Peyer's patch (tissue), 4 donors: ENCODE results near the gene SYPL2. TPM values are rescaled to one million over a fixed set of nuclear protein-coding genes. Genes with fewer than 3 reads are reported as not detected.
A peak's percentile ranks its signal among the peaks of the same experiment; 100 is the strongest.

ENCODE experiments used
- DNase-seq, 3 donors: peaks; one replicate each; pipeline ENCODE4 v3.0.0-alpha.2; 2017 to 2019
- H3K27ac ChIP-seq, 4 donors: fragments of 200-600 bp; sonication (generic); one replicate each; pipeline ENCODE4 v1.5.1; 2016 to 2019
- H3K27me3 ChIP-seq, 2 donors: fragments of 200-600 bp; sonication (generic); one replicate each; pipeline ENCODE4 v1.5.1; 2019
- H3K36me3 ChIP-seq, 3 donors: fragments of 200-600 bp; sonication (generic); one replicate each; pipeline ENCODE4 v1.5.1; 2016 to 2019
- H3K4me1 ChIP-seq, 4 donors: fragments of 200-600 bp; sonication (generic); one replicate each; pipeline ENCODE4 v1.5.1; 2016 to 2019
- H3K4me3 ChIP-seq, 4 donors: fragments of 200-600 bp; sonication (generic); 1 replicate in 3 of 4; 2 replicates in 1 of 4; pipeline ENCODE4 v1.5.1; 2016 to 2019; ENCODE audit warnings: mild to moderate bottlenecking in 1 of 4
- H3K9me3 ChIP-seq, 4 donors: fragments of 200-600 bp; sonication (generic); one replicate each; pipeline ENCODE4 v1.5.1; 2016 to 2019; ENCODE audit warnings: mild to moderate bottlenecking in 1 of 4
- POLR2A ChIP-seq, 2 donors: fragments of 450-650 bp; IDR thresholded peaks; one replicate each; pipeline ENCODE4 v1.5.1; 2017; ENCODE audit warnings: antibody characterized with exemption in 2 of 2, mild to moderate bottlenecking in 2 of 2, moderate library complexity in 2 of 2
- total RNA-seq, 4 donors: library from RNA; depleted of rRNA; stranded (reverse); fragments of >200 nt; gene quantifications; one replicate each; pipeline ENCODE4 v1.1.0, GENCODE V29; 2016
- TF ChIP-seq, protein P1 (sequence below), 6 experiments: fragments of 450-650 bp in 4 of 6; fragments of 200-600 bp in 2 of 6; sonication (generic) in 1 of 6; IDR thresholded peaks; one replicate each; pipeline ENCODE4 v1.5.1; 2017 to 2019; ENCODE audit warnings: antibody characterized with exemption in 6 of 6, mild to moderate bottlenecking in 3 of 6, moderate library complexity in 1 of 6

The SYPL2 gene
- total RNA-seq, 4 donors from 2014 or later = 0.67 TPM; not detected in 3

DNA sequence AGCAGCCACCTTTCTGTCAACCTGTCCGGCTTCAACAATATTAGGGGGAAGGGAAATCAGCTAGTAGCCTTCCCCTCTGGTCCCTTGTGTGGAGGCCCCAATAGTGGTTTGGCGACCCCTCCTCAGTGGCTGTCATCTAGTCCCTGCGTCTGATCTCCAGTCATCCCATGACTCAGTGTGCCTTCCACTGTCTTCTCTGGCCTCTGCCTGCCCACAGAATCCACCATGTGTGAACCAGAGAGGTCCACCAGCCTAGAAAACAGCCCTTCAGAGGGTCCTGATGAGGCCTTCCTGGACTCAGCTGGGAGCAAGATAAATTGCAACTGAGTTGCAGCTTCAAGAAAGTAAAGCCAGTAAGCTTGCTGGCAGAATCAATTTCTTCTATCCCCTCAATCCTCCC, 13.6 kb downstream of the SYPL2 start:
- TF ChIP-seq, protein P1, sequence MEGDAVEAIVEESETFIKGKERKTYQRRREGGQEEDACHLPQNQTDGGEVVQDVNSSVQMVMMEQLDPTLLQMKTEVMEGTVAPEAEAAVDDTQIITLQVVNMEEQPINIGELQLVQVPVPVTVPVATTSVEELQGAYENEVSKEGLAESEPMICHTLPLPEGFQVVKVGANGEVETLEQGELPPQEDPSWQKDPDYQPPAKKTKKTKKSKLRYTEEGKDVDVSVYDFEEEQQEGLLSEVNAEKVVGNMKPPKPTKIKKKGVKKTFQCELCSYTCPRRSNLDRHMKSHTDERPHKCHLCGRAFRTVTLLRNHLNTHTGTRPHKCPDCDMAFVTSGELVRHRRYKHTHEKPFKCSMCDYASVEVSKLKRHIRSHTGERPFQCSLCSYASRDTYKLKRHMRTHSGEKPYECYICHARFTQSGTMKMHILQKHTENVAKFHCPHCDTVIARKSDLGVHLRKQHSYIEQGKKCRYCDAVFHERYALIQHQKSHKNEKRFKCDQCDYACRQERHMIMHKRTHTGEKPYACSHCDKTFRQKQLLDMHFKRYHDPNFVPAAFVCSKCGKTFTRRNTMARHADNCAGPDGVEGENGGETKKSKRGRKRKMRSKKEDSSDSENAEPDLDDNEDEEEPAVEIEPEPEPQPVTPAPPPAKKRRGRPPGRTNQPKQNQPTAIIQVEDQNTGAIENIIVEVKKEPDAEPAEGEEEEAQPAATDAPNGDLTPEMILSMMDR (IDR thresholded peaks at IDR 0.05) = no peak
- no peak for TF ChIP-seq POLR2A (IDR thresholded peaks at IDR 0.05)
- H3K27me3 ChIP-seq = no peaks in the 10 kb centered on the region

DNA sequence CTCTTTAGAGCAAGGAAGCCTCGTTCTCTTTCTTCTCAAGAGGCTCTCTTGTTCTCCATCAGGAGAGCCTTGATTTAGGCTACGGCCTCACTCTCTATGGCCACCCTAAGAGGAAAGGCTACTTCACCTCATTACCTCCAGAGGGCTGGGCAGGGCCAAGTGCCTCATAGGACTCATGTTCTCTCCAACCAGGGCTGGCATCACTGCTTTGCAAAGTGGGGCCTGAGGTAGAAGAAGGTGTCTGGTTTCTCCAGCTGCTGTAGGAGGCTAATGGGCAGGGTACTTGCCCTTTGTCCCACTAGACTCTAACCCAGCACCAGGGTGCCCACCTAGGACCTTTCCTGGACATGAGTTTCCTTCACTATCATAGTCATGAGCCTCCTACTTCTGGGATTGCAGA, 15.3 kb downstream of the SYPL2 start:
- H3K4me1 ChIP-seq = peaks cover 0 to 16% (median 8%) of the 10 kb centered on the region in 4 donors
- H3K9me3 ChIP-seq = no peaks in the 10 kb centered on the region
- H3K36me3 ChIP-seq = no peaks in the 10 kb centered on the region
- H3K4me3 ChIP-seq = no peak overlapping the region
- DNase-seq = no peak
- no peak overlapping the region for H3K27ac ChIP-seq
- H3K27me3 ChIP-seq = no peaks in the 10 kb centered on the region
- TF ChIP-seq, protein P1 (IDR thresholded peaks at IDR 0.05) = no peak
- no peak for TF ChIP-seq POLR2A (IDR thresholded peaks at IDR 0.05)

More for the DNA sequence above, 13.6 kb downstream of the SYPL2 start:
- no peak overlapping the region for H3K4me3 ChIP-seq
- DNase-seq = no peak
- no peaks in the 10 kb centered on the region for H3K36me3 ChIP-seq
- H3K9me3 ChIP-seq = no peaks in the 10 kb centered on the region
- H3K4me1 ChIP-seq = peaks cover 0 to 12% (median 7%) of the 10 kb centered on the region in 4 donors
- H3K27ac ChIP-seq = no peak overlapping the region

DNA sequence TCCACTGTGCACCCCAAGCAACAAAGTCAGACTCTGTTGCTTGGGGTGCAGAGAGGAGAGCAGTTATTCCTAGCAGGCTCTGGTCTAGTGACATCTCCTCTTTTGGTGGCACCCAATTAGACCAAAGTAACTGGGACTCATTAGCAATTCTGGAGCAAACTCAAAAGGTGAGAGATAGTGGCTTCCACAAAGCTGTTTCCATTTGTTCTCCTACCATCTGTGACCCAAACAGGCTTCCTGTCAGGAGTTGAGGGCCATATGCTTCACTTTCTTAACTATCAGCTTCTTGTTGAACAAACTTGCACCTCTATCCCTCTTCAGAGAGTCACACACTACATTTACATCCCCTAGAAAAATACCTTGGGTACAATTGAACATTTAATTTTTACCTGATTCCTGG, 15.9 kb downstream of the SYPL2 start:
- Histone ChIP-seq H3K27me3 (no peaks in the 10 kb centered on the region), H3K36me3 (no peaks in the 10 kb centered on the region), H3K4me3 (no peak overlapping the region), H3K9me3 (no peaks in the 10 kb centered on the region), H3K4me1 (peaks cover 0 to 16% (median 8%) of the 10 kb centered on the region in 4 donors), H3K27ac (no peak overlapping the region)
- TF ChIP-seq POLR2A (IDR thresholded peaks at IDR 0.05) = no peak
- TF ChIP-seq, protein P1 (IDR thresholded peaks at IDR 0.05) = no peak
- no peak for DNase-seq

DNA sequence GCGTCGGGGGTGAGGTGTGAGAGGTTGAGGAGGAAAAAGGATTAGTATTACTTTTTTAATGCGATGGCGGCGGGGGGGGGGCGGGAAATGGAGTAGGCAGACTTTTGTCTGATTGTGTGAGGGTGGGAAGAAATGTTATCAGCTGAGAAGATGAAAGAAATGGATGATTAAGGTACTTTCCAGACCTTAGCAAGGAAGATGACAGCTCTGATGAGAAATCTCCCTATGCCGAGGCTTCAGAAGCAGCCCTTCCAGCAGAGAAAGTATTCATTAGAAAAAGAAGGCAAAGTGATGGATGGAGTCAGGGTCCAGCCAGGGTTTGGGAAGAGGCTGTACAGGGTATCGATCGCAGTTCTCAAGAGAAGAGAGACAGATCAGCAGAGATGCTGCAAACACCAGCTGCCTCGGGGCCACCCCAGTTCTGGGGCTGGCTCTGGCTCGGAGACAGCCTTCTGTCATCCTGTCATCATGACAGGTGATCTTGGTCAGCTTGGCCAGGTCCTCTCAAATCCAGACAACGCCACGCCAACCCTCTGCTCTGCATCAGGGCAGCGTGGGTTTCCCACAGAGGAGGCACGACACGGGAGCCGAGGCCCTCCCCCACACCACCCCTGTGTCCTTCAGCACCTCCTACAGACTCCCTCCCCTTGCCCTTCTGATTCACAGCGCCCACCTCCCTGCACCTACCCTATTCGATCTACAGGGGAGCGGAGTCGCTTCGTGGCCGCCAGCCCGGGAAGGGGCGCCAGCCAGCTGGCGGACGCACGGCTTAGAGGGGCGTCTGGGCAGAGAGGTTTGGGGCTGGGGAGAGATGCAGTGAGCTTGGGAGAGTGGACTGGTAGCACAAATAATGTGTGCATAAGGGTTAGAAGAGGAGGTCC, 16.7 kb downstream of the SYPL2 start:
- TF ChIP-seq, protein P1 (IDR thresholded peaks at IDR 0.05) = peak in 1 of 6 experiments; percentile 8
- TF ChIP-seq POLR2A (IDR thresholded peaks at IDR 0.05) = no peak
- H3K9me3 ChIP-seq = no peaks in the 10 kb centered on the region
- H3K4me1 ChIP-seq = peaks cover 0 to 16% (median 8%) of the 10 kb centered on the region in 4 donors
- H3K27me3 ChIP-seq = no peaks in the 10 kb centered on the region
- H3K27ac ChIP-seq = peak overlapping the region in 3 of 4 donors; percentile 15 to 81 (median 52)
- peaks cover 0 to 5% (median 0%) of the 10 kb centered on the region in 3 donors for H3K36me3 ChIP-seq
- H3K4me3 ChIP-seq = peak overlapping the region; percentile 67 to 92 (median 78)
- DNase-seq = peak in 2 of 3 donors; percentile 46 to 65

DNA sequence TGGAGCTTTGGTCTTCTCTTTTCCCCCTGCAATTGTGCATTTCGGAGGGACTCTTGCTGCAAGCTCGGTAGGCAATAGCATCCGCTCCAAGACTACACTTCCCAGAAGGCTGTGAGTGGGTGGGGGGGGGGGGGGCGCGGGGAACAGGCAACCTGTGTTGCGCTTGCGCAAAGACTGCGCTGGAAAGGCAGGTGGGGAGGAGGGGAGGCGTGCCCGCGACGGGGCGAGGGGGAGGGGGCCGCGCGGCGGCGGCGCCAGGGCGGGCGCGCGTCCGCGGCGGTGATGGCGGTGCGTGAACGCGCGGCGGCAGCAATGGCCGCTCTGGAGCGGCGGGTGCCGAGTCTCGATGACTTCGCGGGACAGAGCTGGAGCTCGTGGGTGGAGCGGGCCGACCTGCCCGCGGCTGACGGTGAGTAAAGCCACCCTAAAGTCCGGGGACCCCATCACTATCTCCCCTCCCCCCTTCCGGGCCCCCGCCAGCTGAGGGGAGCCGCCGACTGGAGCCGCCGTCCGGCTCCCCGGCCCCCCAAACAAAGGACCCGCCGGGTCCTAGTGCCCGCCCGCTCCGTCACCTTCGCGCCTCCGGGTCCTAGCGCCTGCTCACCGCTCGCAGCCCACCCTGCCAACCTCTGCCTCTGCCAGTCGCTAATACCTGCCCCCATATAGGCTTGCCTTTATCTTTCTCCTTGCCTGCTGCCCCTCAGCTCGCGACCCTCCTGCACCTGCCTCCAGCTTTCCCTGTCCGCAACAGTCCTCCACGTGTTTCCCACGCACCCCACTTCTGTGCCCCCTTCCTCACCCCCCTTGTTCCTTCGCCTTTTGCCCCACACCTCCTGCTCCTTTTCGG, 17.5 kb downstream of the SYPL2 start, which contains the start of gene ATXN7L2:
Gene ATXN7L2, plus strand, starts transcription at position 234 of the 847 bp plus-strand sequence. Its CDS starts 49 bp downstream, at position 283.
- Histone ChIP-seq H3K4me1 (peaks cover 0 to 16% (median 8%) of the 10 kb centered on the region in 4 donors), H3K27me3 (no peaks in the 10 kb centered on the region), H3K9me3 (no peaks in the 10 kb centered on the region), H3K27ac (peak within 1 kb of the TSS; percentile 94 to 98 (median 95)), H3K36me3 (peaks cover 0 to 14% (median 0%) of the 10 kb centered on the region in 3 donors), H3K4me3 (peak within 1 kb of the TSS; percentile 67 to 92 (median 78))
- DNase-seq = peak; percentile 86 to 96 (median 96)
- TF ChIP-seq, protein P1 (IDR thresholded peaks at IDR 0.05) = peak in 1 of 6 experiments; percentile 18
- peak; percentile 54 to 55 for TF ChIP-seq POLR2A (IDR thresholded peaks at IDR 0.05)
